ENCODE measurements around the gene NEURL3.
"Not testable (repeated sequence)": the region's sequence is repeated elsewhere in the genome, so short reads cannot be mapped to it uniquely, and the experiment has no call there.

The NEURL3 gene, protein sequence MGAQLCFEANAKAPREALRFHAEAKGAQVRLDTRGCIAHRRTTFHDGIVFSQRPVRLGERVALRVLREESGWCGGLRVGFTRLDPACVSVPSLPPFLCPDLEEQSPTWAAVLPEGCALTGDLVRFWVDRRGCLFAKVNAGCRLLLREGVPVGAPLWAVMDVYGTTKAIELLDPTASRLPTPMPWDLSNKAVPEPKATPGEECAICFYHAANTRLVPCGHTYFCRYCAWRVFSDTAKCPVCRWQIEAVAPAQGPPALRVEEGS

GRCh38 chr2:96505231-96505889 is at the start of gene NEURL3:
NEURL3 (minus strand) TSS chr2:96505357; CDS start chr2:96505286, 71 bp downstream.
- no peak for DNase-seq (ENCODE audit: low read depth)

GRCh38 chr2:96554293-96555145 is 49.4 kb upstream of the NEURL3 start:
- DNase-seq (ENCODE audit: low read depth): peak; percentile 41

DNA sequence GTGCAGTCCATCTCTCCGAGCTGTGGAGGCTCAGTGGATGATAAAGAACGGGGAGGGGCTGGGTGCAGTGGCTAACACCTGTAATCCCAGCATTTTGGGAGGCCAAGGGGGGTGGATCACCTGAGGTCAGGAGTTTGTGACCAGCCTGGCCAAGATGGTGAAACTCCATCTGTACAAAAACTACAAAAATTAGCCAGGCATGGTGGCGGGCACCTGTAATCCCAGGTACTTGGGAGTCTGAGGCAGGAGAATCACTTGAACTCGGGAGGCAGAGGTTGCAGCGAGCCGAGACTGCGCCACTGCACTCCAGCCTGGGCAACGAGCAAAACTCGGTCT is 48.8 kb upstream of the NEURL3 start:
- DNase-seq (ENCODE audit: low read depth): not testable (repeated sequence)

DNA sequence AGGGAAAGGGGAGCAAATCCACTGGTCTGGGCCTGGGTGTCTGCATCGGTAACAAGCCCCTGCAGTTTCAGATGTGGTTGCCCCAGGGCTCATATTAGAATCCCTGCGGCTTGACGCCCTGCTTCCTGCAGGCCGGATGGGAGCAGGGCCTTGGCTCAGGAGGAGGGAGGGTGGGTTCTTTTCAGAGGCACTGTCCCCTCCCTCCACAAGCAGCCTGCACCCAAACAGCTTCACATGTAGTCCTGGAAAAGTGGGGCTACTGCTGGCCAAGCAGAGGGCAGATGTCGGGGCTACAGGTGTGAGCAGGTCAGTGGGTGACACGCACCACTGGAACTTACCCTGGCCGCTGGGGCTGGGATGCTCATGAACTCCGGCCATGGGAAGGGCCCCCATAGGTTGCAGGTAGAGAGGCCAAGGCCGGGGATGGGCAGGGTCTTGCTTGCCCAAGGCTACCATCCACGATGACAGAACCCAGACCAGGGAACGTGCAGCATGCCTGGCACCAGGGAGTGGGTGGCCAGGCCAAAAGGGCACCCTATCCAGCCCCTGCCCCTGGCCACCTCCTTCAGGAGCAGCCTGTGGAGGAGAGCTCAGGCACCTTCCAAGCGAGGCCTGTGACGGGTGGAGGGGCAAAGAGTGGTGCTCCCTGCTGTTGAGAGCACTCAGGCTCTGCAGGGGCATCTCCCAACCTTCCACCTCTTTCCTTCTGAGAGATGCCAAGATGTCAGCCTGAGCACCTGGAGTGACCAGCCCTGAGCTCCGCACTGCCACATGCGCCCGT is 48.2 kb upstream of the NEURL3 start:
- DNase-seq (ENCODE audit: low read depth): no peak

- no peak for DNase-seq (ENCODE audit: low read depth)
Observed at GRCh38 chr2:96552315-96553175, 47.4 kb upstream of the NEURL3 start.

- DNase-seq (ENCODE audit: low read depth): no peak
Observed at GRCh38 chr2:96551605-96552314, 46.6 kb upstream of the NEURL3 start.

DNA sequence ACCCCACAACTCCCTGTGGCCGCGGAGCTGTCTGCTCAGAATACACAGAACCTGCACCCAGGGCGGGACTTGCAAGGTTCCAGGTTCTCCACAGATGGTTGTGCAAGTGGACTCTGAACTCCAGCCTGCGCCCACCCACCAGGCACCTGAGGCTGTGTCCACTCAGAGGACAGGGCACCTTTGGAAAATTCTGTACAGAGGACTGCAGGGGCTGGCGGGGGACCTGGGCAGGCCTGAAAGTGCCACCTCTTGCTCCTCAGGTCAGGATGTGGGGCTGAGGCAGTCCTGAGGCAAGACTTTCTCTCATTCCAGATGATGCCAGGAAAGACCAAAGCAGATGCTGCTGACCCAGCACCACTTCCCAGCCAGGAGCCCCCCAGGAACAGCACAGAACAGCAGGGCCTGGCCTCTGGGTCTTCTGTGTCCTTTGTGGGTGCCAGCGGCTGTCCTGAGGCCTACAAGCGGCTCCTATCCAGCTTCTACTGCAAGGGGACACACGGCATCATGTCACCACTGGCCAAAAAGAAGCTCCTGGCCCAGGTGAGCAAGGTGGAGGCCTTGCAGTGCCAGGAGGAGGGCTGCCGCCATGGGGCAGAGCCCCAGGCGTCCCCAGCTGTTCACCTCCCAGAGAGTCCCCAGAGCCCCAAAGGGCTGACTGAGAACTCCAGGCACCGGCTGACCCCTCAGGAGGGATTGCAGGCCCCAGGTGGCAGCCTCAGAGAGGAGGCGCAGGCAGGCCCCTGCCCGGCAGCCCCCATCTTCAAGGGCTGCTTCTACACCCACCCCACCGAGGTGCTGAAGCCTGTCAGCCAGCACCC is 45.8 kb upstream of the NEURL3 start:
- no peak for DNase-seq (ENCODE audit: low read depth)

- no peak for DNase-seq (ENCODE audit: low read depth)
Observed at GRCh38 chr2:96549967-96550786, 45.0 kb upstream of the NEURL3 start.

GRCh38 chr2:96549466-96549785 is 44.3 kb upstream of the NEURL3 start:
- DNase-seq (ENCODE audit: low read depth): no peak

- DNase-seq (ENCODE audit: low read depth): no peak
Observed at GRCh38 chr2:96548558-96549465, 43.7 kb upstream of the NEURL3 start.

DNA sequence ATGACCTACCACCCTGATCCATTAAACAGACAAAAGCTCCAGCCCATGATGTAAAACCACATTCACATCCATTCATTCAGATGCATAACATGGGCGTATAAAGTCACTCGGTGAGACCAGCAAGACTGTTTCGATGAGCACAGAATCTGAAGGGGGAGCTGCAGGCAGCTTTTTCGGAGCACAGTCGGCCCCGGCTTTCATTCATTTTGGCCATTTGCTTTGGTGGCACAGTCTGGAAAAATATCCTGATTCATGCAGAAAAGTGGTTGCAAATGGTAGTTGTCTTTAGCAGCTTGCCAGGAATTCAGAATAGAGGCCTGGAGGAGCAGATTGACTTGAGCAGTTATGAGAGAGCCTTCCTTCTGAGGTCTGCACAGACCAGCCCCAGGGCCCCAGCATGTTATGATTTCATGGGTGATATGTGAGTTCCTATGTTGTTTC is 42.6 kb upstream of the NEURL3 start:
- no peak for DNase-seq (ENCODE audit: low read depth)

- DNase-seq (ENCODE audit: low read depth): no peak
Observed at GRCh38 chr2:96547203-96547641, 42.1 kb upstream of the NEURL3 start.

- no peak for DNase-seq (ENCODE audit: low read depth)
Observed at GRCh38 chr2:96546797-96547196, 41.6 kb upstream of the NEURL3 start.

DNA sequence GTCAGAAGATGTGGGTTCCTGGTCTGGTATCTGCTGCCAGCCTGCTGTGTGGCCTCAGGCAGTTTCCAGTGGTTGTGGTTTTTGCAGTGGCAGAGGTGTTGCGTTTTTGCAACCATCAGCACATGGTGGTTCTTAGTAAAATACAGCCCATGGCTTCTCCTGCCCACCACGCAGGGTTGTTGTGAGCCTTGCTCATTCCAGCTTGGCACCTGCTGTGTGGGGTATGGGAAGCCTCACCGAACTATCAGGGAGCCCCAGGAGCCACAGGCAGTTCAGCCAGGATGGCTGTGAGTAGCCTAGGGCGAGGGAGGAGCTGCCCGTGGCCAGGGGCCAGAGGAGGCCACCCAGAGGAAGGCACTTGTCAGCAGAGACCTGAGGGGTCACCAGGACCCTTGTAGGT is 41.2 kb upstream of the NEURL3 start:
- no peak for DNase-seq (ENCODE audit: low read depth)

DNA sequence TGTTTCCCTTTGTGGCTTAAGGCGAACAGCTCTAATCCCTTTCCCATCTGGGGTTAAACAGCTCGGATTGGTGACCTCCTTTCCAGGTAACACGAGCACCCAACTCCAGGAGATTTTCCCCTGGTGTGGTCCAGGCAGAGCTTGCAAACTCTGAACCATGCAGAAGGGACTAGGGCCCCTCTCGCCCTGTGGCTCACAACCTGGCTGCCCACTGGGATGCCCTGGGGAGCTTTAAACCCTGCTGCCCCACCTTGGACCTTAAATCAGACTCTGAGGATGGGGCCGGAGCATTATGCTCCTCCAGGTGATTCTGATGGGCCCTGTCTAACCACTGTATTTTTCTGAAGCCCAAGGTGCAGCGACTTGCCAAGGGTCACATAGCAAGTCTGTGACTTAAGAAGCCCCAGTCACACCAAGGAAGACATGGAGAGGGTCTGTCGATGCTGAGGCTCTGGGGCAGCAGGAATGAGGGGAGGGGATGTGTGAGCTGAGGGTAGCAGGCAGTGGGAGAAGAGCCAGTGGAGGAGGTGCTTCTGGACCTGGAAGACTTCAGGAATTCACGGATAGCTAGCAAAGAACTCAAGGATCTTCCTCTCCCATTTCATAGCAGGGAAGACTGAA is 37.3 kb upstream of the NEURL3 start:
- no peak for DNase-seq (ENCODE audit: low read depth)

DNA sequence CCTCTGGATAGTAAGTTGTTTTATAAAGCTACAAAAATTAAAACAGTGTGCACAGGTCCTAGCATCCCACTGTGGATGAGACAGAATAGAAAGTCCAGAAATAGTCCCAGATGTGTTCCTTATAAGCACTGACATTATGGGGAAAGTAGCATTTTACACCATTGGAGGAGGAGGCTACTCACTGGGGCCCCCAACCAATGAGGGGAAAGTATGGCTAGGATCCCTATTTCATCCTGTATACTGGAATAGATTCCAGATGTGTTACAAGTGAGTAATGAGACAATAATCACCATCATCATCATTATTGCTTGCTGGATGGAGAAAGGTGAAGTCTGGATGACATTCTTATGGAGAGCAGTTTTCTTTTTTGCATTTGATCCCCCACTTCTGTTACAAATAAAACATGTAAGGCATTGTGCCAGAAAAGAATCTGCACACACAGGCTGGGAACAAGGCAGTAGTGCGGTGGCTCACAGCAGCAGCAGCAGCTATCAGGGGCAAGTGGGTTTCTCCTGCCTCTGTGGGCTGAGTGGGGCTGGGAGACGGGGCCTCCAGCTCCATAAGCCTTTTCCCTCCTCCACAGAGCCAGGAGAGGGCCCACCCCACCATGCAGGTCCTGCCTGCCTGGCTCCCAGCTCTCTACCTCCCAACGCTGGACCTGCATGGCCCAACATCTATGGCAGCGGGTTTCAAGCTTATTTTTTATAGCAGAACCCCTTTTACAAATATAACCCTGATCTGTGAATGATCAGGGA is 36.4 kb upstream of the NEURL3 start:
- DNase-seq (ENCODE audit: low read depth): no peak

- no peak for DNase-seq (ENCODE audit: low read depth)
Observed at GRCh38 chr2:96540136-96540535, 35.0 kb upstream of the NEURL3 start.

All from CMK (cell line).